Astrocyte of the hippocampus (primary cell): ENCODE data around the gene ADAM17.
"Not testable (repeated sequence)": the region's sequence is repeated elsewhere in the genome, so short reads cannot be mapped to it uniquely, and the experiment has no call there.

Experiments used
- DNase-seq: peaks from one replicate; pipeline ENCODE4 v3.0.0; 2011; ENCODE audit warnings: low read depth, low spot score

ADAM17 gene

DNA sequence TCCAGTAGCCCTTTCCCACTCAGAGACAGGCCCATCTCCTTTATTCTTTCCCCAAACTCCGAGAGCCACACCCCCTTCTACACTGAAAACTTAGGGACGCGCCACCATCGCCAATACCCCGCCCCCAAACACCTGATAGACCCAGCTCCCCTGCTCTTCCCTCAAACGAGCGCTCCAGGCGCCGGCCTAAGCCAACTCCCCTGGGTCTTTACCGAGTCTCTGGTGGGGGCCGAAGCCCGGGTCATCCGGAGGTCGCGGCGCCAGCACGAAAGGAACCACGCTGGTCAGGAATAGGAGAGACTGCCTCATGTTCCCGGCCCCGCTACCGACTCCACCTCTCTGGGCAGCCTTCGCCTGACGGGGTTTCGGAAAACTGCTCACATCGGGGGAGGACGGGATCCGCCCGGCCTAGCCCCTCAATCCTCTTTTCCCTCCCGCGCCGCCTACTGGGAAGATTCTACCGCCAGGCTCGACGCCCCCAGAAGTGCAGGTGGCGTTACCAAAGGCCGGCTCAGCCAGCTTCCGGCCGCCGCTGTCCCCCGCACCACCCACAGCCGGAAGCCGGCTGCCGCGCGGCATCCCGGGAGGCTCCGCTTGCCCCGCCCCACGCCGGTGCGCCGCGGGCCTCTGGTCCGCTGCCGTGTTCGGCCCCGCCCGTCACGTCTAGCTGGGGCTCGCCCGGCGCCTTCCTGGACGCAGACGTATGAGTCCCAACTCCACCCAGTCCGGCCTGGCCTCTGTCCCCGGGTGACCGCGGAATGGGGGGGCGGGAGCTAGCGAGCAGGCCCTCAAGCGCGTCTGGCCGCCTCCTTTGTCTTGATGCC is at the start of gene ADAM17:
ADAM17 (minus strand) TSS at position 534 of the 824 bp plus-strand sequence; CDS start at position 309, 225 bp downstream.
- peak; percentile 99 for DNase-seq

DNA sequence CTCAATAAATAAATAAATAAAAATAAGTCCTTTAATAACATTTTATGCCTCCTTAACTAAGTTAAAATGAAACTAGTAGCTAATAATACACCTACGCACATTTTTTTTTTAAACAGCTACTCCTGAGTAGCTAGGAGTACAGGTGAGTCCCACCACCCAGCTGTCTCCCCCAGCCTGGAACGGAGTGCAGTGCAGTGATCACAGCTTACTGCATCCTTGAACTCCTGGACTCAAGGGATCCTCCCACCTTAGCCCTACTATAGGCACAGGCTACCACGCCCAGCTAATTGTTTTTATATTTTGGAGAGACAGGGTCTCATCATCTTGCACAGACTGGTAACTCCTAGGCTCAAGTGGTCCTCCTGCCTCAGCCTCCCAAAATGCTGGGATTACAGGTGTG is 46.8 kb upstream of the ADAM17 start:
- DNase-seq = no peak

DNA sequence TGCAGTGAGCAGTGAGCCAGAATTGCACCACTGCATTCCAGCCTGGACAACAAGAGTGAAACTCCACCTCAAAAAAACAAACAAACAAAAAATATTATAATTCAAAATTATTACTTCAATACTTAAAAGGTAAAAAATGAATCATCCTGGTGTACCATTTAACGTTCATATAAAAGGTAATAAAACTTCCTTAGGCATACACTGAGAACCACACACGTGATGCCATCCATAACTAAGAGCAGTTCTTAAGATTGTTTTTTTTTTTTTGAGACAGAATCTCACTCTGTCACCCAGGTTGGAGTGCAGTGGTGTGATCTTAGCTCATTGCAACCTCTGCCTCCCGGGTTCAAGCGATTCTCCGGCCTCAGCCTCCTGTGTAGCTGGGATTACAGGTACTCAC is 45.8 kb upstream of the ADAM17 start:
- DNase-seq = no peak

DNA sequence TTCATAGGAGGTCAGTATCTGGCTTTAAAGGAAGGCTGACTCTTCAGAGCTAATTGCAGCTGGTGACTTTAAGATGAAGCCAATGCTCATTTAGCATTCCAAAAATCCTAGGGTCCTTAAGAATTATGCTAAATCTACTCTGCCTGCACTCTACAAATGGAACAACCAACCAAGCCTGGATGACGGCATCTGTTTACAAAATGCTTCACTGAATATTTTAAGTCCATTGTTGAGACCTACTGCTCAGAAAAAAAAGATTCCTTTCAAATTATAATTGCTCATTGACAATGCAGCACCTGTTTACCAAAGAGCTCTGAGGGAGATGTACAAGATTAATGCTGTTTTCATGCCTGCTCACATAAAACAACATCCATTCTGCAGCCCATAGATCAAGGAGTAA is 43.8 kb upstream of the ADAM17 start:
- no peak for DNase-seq

DNA sequence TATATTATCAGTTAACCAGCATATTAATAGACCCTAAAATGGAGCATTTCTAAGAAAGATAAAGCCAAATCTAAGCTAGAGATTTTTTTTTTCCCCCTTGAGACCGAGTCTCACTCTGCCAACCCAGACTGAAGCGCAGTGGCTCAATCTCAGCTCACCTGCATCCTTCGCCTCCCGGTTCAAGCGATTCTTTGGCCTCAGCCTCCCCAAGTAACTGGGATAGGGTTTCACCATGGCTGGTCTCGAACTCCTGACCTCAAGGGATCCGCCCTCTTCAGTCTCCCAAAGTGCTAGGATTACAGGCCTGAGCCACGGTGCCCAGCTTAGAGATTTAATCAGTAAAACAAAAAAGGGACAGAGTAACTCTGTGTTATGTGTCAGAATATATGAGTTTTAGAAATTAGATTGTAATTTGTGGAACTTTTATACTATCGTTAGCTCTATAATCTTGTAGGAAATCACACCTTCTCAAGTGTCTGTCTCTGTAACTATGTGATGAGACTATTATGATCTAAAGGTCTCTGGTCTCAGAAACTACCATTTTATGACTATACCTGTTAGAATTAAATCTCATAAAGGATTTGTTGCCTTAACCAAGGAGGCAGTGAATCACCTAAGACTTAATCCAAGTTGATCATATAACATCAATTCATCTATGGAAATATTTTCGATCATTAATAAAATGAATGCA is 41.1 kb upstream of the ADAM17 start:
- DNase-seq = no peak

DNA sequence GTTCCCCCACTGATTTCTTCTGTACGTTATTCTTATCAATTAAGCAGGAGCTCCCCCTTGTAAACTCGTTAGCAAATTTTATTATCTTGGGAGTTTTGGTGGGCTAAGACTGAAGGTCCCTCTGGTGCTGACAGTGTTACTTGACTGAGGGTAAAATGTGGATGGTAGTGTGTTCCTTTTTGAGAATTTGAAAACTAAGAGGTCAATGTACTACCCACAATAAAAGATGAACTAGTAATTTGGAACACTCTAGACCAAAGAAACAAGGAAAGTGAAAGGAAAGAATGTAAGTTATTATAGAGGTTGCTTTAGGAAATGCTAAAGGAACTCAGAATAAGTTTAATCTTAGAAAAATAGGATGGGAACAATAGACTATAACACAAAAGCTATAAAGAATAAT is 40.1 kb upstream of the ADAM17 start:
- DNase-seq = no peak

DNA sequence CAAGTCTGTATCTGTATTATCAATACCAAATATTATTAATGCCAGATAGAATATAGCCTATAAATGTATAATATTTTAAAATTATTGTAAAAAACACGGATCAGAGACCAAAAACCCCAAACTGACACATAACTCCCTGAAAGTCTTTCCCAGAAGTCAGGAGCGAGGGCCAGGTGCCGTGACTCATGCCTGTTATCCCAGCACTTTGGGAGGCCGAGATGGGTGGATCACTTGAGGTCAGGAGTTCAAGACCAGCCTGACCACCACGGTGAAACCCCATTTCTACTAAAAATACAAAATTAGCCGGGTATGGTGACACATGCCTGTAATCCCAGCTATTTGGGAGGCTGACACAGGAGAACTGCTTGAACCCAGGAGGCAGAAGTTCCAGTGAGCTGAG is 39.6 kb upstream of the ADAM17 start:
- peak; percentile 31 for DNase-seq

DNA sequence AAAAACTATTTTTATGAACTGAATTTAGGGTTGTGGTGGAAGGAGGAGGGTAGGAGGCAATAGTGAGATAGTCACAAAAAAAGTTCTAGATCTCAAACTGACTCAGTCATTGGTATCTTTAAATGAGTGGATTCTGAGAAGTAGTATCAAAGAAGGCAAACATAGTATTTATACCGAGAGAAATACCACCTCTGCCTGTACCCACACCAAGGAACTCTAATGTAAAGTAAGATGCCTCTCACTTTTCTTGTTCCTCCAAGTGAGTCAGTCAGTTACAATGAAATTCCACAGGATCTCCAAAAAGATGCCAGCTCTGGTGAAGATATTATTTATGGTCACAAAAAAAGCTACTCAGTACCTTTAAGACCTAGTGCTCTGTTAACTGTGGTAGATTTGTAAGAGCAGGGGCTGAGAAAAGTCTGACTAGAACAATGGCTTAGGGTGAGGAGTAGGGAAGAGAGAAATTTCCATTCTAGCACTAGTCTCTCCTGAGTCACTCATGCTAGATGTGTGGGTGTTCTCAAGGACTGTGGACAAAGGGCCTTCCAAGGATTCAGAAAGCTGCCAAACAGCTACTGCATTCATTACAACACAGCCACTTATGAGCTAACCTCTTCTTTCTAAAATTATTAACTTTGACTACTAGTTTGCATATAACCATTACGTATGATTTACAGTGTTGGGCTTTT is 38.9 kb upstream of the ADAM17 start:
- peak; percentile 86 for DNase-seq

DNA sequence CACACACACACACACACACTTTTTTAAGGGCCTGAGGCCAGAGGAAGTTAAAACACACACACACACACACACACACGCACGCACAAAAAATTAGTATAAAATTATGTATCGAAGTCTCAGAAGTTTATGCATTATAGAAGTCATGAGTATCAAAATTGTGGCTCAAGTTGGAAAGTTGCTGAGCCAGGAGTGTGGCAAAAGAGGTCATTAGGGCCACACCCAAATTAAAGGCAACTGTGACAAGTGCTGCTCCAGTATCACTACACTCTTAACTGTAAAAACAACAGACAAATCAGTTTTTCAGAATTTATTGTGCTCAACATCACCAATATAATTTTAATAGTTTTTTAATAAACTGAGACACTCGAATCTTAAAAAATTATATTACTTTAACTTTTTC is 38.3 kb upstream of the ADAM17 start:
- DNase-seq = no peak

DNA sequence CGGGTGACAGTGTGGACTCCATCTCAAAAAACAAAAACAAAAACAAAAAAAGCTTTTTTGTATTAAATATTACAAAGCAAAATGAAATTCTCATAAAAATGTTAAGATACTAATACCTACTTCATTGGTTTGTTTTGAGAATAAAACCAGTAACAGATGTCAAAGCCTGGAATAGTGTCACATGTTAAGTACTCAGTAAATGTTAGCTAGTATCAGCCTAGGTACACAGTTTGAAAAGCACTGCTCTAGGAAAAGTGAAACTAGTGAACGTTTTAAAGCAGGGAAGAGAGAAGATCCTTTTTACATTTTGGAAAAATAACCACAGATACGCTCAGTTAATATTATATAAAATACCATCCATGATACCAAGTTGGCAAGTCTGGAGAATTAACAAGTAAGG is 37.1 kb upstream of the ADAM17 start:
- DNase-seq = no peak

DNA sequence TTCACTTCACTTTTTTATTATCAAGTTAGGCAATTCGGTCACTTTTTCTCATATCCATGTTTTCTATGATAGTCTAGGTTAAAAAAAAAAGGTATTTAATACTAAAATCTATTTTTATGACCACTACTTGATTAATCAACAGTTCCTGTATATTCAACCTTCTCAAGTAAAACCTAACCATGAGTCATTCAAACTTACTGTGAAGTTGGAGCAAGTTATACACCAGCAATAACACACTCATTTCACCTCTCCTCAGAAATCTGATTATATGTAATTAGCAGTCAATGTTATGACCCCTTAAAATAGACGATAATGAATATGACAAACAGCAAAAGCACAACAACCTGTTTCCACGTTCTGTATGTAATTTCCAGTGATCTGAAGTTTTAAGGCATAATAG is 35.0 kb upstream of the ADAM17 start:
- DNase-seq = no peak

DNA sequence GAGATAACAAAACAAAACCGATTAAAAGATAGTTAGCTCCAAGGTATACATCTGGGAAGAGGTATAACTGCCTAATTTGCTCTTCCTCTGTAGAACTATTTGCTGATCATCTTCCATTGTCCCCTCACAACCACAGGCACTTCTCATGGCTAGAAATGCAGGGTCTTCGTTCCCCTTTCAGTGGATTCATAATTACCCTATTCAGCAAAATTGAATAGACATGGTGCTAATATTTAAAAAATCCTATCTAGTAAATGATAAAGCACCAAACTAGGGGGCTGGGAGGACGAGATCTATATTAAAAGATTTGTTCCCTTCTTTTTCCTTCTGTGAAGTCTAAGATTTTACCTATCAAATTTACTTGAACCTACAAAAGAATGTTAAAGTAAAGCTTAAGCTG is 30.8 kb upstream of the ADAM17 start:
- DNase-seq = no peak

DNA sequence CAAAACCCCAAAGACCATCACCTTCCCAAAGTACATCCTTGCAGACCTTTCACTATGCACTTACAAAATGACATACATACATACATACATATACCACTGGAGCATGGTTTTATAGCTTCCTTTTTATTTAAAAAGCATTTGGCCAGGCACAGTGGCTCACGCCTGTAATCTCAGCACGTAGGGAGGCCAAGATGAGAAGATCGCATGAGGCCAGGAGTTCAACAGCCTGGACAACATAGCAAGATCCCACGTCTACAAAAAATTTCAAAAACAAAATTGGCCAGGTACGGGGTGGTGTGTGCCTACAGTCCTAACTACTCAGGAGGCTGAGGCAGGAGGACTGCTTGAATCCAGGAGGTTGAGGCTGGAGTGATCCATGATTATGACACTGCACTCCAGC is 29.9 kb upstream of the ADAM17 start:
- no peak for DNase-seq

DNA sequence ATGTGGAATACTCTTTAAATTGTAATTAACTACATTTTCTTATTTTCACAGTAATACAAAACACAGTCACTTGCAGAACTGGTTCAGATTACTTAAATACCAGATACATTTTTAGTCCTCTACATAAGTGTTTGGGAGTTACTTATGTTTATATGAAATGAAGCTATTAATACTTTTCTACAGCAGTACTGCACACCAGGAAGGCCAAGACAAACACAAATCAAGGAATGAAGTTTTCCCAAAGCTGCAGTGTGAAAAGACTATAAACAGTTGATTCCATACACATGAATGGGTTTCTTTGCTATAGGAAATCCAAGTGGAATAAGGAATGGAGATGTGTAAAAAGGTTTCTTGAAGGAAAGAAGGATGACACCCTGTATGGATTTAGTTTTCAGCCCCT is 29.3 kb upstream of the ADAM17 start:
- not testable (repeated sequence) for DNase-seq

DNA sequence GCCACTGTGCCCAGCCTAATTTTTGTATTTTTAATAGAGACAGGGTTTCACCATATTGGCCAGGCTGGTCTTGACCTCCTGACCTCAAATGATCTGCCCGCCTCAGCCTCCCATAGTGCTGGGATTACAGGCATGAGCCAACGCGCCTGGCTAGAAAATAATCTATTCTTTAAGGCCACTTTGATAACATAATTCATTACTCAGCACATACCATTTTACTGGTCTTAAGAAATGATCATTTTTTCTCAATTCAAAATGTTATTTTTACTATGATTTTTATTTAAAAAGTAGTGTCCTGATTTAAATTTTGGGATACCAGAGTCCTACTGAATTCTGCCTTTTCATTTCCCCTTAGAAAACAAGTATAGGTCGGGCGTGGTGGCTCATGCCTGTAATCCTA is 27.0 kb upstream of the ADAM17 start:
- DNase-seq = no peak

DNA sequence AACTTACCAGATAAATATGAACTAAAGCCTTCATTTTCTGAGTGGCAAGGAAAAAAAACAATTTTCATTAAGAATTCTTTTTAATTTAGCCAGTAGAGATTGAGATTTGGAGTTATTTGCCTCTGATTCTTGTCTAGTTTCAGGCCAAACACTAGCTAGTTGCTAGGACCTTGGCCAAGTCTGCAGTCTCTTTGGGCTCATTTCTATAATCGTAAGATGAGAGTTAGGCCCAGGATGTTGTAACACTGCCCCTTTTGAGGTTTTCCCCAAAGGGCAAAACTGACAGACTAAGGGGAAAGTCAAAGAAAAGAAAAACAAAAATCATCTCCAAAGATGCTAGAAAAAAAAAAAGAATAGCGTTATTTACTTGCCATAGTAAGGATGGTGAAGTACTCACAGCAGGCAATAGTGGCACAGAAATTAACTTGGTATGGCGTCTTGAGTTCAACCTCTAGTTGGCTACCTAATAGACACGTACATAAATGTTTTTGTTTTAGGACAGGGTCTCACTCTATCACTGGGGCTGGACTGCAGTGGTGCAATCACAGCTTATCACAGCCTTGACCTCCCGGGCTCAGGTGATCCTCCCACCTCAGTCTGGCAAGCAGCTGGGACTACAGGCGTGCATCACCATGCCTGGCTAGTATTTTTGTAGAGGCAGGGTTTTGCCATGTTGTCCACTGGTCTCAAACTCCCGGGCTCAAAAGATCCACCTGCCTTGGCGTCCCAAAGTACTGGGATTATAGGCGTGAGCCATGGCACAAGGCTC is 23.0 kb upstream of the ADAM17 start:
- DNase-seq = no peak

DNA sequence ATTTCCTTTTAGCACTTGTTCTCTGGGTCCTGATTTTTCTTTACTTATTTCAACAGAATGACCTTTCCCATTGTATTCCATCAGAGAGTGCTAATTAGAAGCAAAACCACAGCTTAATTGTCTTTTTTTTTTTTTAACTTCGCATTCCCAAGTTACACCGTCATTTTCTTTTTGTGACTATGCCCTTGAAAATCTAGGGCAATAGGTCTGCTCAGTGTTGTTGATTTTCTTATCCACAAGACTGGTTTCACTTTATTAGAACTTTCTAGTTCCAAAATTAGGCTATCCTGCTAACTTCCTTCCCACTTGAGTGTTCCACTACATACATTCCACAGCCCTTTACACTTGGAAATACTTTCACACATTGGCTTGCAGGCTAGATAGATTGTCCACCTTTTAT is 18.7 kb upstream of the ADAM17 start:
- peak; percentile 47 for DNase-seq

DNA sequence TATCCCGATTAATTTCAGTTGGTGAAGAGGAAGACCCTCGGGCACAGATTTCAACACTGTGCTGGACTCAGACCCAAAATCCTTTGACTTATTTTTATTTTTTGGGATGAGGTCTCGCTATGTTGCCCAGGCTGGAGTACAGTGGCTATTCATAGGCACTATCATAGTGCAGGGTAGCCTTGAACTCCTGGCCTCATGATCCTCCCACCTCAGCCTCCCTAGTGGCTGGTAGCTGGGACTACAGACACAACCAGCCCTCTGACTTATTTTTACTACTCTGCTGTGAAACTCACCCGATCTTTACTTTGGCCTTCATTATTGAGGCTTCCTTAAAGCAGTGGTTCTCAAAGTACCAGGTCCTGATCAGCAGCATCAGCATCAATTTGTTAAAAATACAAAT is 18.2 kb upstream of the ADAM17 start:
- no peak for DNase-seq

DNA sequence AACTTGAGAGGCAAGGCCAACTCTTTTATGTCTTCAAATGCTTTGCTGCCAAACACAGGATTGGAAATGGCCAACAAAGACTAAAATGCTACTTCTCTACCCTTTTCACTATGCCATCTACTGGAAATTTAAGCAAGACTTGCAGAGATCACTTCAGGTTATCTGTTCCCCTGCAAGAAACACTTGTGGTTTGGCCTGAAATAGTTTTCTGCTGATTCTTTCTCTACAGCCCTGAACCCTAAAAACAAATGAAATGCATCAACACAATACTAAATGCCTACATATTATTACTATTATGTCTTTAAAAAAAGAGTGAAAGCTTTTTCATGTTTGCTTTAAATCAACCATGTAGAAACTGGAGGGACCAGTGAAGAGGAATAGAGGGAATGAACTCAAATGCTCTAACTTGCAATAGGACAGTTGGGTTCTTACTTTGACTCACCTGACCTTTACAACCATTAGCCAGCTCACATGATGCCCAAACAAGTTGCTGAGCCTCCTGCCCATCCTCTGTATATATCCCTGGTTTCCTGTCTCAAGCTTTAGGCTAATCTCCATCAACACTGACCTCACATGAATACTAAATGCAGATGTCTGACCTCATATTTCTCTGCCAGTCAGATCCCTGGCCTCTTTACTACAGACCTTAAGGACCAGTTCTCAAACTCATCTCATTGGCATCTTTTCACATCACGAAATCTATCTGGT is 17.5 kb upstream of the ADAM17 start:
- DNase-seq = no peak

DNA sequence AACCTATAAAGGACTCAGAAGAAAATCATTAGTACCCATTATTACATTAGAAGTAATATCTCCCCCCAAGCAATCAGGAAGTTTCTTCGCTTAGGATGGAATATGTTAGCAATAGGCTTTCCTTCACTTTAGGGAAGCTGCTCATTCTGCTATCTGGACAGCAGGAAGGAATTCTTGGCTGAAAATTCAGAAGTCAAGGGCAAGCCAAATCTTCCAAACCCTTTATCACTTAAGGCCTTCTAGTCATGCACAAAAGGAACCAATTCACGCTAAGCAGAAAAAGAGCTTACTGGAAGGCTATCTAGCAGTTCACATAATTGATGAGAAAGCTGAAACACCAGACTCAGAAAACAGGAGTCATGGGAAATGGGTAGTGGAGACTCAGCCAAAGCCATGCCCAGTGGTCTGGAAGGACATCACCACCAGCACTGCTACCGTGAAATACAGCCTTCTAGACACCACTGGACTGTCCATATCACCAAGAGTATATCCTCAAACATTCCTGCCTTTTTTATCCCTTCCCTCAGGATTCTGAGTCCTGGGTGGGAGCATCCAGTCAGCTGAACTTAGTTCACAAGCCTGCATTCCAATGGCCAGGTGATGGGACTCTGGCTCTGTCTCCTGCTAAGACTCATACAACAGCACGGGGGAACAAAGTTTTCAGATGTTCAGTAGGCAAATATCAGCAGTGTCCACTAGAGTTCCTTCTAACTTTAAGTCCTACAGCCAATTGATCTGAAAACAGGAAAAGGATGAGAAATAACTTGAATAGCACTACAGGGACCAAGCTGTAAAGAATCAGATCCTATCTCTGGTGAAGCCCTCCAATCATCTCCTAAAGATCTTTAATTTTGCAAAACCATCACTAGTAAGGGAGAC is 14.8 kb upstream of the ADAM17 start:
- DNase-seq = no peak
